Ascending aorta (tissue), 2 donors: ENCODE results near the gene GLRA2. TPM values are rescaled to one million over a fixed set of nuclear protein-coding genes. Genes with fewer than 3 reads are reported as not detected.

ENCODE experiments used
- DNase-seq, 2 donors: peaks; one replicate each; pipeline ENCODE4 v3.0.0-alpha.2; 2019; ENCODE audit warnings: low spot score in 2 of 2
- H3K27ac ChIP-seq, 2 donors: fragments of 200-600 bp; sonication (generic); one replicate each; pipeline ENCODE4 v1.5.1; 2016 to 2017; ENCODE audit warnings: mild to moderate bottlenecking in 1 of 2
- H3K27me3 ChIP-seq: fragments of 200-600 bp; sonication (generic); one replicate; pipeline ENCODE4 v1.5.1; 2017
- H3K36me3 ChIP-seq, 2 donors: fragments of 200-600 bp; sonication (generic); one replicate each; pipeline ENCODE4 v1.5.1; 2016
- H3K4me1 ChIP-seq, 2 donors: fragments of 200-600 bp; sonication (generic); one replicate each; pipeline ENCODE4 v1.5.1; 2016 to 2017; ENCODE audit warnings: mild to moderate bottlenecking in 1 of 2
- H3K4me3 ChIP-seq, 2 donors: fragments of 200-600 bp; sonication (generic); one replicate each; pipeline ENCODE4 v1.5.1; 2016 to 2017; ENCODE audit warnings: mild to moderate bottlenecking in 1 of 2
- H3K9me3 ChIP-seq, 2 donors: fragments of 200-600 bp; sonication (generic); one replicate each; pipeline ENCODE4 v1.5.1; 2016
- intact Hi-C: fragments of 100-400 bp; cut with DNase I; formaldehyde crosslinking; loops from one replicate; pipeline ENCODE4 v1.15.1; 2023
- total RNA-seq: library from RNA; depleted of rRNA; stranded (reverse); fragments of >200 nt; gene quantifications from one replicate; pipeline ENCODE4 v1.1.0, GENCODE V29; 2016
- TF ChIP-seq, protein P1 (sequence below), 3 experiments: fragments of 200-600 bp in 2 of 3; fragments of 450-650 bp in 1 of 3; sonication (generic) in 2 of 3; IDR thresholded peaks; one replicate each; pipeline ENCODE4 v1.5.1; 2016 to 2019; ENCODE audit warnings: antibody characterized with exemption in 3 of 3, mild to moderate bottlenecking in 1 of 3, moderate library complexity in 1 of 3

GLRA2 gene
- total RNA-seq, 1 donor from 2014 or later: not detected

GRCh38 chrX:14700982-14701381, 171.6 kb downstream of the GLRA2 start:
- H3K36me3 ChIP-seq: no peaks in the 10 kb centered on the region
- H3K27ac ChIP-seq: no peak overlapping the region
- no peaks in the 10 kb centered on the region for H3K4me1 ChIP-seq
- no peak for DNase-seq
- H3K27me3 ChIP-seq: no peaks in the 10 kb centered on the region
- intact Hi-C loops: no loop called here
- TF ChIP-seq, protein P1, sequence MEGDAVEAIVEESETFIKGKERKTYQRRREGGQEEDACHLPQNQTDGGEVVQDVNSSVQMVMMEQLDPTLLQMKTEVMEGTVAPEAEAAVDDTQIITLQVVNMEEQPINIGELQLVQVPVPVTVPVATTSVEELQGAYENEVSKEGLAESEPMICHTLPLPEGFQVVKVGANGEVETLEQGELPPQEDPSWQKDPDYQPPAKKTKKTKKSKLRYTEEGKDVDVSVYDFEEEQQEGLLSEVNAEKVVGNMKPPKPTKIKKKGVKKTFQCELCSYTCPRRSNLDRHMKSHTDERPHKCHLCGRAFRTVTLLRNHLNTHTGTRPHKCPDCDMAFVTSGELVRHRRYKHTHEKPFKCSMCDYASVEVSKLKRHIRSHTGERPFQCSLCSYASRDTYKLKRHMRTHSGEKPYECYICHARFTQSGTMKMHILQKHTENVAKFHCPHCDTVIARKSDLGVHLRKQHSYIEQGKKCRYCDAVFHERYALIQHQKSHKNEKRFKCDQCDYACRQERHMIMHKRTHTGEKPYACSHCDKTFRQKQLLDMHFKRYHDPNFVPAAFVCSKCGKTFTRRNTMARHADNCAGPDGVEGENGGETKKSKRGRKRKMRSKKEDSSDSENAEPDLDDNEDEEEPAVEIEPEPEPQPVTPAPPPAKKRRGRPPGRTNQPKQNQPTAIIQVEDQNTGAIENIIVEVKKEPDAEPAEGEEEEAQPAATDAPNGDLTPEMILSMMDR (IDR thresholded peaks at IDR 0.05): no peak
- no peaks in the 10 kb centered on the region for H3K9me3 ChIP-seq
- H3K4me3 ChIP-seq: no peak overlapping the region

- no peak overlapping the region for H3K4me3 ChIP-seq
- no peak for DNase-seq
- TF ChIP-seq, protein P1 (IDR thresholded peaks at IDR 0.05): no peak
- no peaks in the 10 kb centered on the region for H3K4me1 ChIP-seq
- no peaks in the 10 kb centered on the region for H3K9me3 ChIP-seq
- intact Hi-C loops: no loop called here
- H3K27me3 ChIP-seq: no peaks in the 10 kb centered on the region
- no peaks in the 10 kb centered on the region for H3K36me3 ChIP-seq
- H3K27ac ChIP-seq: no peak overlapping the region
Observed at GRCh38 chrX:14702145-14702544, 172.8 kb downstream of the GLRA2 start.

DNA sequence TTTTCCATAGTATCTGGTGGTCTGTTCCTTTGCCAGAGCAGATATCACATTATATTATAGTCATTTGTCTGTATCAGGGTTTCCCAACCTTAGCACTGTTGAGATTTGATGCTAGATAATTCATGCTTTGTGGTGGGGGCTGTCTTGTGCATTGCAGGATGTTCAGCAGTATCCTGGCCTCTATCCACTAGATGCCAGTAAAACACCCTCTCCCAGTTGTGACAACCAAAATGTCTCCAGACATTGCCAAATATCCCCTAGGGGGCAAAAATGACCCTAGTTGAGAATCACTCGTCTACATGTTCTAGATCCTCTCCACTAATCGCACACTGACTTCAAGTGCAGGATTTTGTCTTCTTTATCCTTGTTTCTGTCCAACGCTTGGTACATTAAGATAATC, 182.8 kb downstream of the GLRA2 start:
- no peak for DNase-seq
- Histone ChIP-seq H3K4me3 (no peak overlapping the region), H3K27ac (no peak overlapping the region), H3K9me3 (no peaks in the 10 kb centered on the region), H3K27me3 (no peaks in the 10 kb centered on the region), H3K36me3 (no peaks in the 10 kb centered on the region), H3K4me1 (no peaks in the 10 kb centered on the region)
- TF ChIP-seq, protein P1 (IDR thresholded peaks at IDR 0.05): no peak
- intact Hi-C loops: no loop called here

DNA sequence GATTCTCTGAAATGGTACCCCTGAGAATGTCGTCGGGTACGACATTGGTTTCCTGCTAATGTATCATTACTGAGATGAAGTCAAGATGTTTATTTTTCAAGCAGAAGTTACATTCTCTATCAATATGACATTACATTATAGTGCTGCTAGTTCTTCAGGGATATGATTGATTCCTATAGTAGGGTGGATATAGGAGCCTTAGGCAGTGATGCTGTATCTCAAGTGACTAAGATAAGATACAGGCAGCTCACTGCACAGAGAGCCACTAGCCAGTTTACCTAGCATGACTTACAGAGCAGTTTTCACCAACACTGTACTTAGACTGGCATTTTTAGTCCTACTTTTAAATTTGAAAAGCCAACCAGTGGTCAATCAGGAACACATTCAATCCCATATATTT, 188.6 kb downstream of the GLRA2 start:
- Histone ChIP-seq H3K27ac (no peak overlapping the region), H3K36me3 (no peaks in the 10 kb centered on the region), H3K4me3 (no peak overlapping the region), H3K4me1 (no peaks in the 10 kb centered on the region), H3K9me3 (no peaks in the 10 kb centered on the region), H3K27me3 (no peaks in the 10 kb centered on the region)
- intact Hi-C loops: no loop called here
- TF ChIP-seq, protein P1 (IDR thresholded peaks at IDR 0.05): no peak
- DNase-seq: no peak

GRCh38 chrX:14718403-14718802, 189.1 kb downstream of the GLRA2 start:
- Histone ChIP-seq H3K9me3 (no peaks in the 10 kb centered on the region), H3K4me3 (no peak overlapping the region), H3K27ac (no peak overlapping the region), H3K27me3 (no peaks in the 10 kb centered on the region), H3K4me1 (no peaks in the 10 kb centered on the region), H3K36me3 (no peaks in the 10 kb centered on the region)
- no peak for DNase-seq
- intact Hi-C loops: no loop called here
- TF ChIP-seq, protein P1 (IDR thresholded peaks at IDR 0.05): no peak

DNA sequence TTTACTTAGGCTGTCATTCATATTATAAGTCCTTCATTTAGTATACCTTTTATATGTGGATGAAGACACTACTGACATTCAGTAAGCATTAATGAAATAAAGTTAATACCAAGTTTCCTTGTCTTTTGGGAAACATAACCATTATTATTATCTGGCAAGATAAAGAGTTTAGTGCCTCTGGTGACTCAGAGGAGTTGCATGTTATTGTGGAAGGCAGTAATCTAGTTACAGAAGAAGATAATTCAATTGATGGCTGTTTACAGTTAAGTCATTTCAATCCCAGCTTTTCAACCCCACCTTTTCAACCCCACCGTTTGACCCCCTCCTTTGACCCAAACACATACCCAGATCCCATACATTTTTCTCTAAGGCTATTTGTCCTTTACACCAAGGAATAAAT, 199.7 kb downstream of the GLRA2 start:
- Histone ChIP-seq H3K4me3 (no peak overlapping the region), H3K36me3 (no peaks in the 10 kb centered on the region), H3K27ac (no peak overlapping the region), H3K27me3 (no peaks in the 10 kb centered on the region), H3K4me1 (no peaks in the 10 kb centered on the region), H3K9me3 (no peaks in the 10 kb centered on the region)
- TF ChIP-seq, protein P1 (IDR thresholded peaks at IDR 0.05): no peak
- no peak for DNase-seq
- intact Hi-C loops: no loop called here
